BJ (cell line): ENCODE data around the gene ZBTB40. TPM values are rescaled to one million over a fixed set of nuclear protein-coding genes. Genes with fewer than 3 reads are reported as not detected.

Source experiments
- CTCF ChIA-PET: fragments of 350-600 bp; formaldehyde crosslinking; extraction: SDS; loops from one replicate; lab custom pipeline; 2021; ENCODE audit warnings: antibody characterized with exemption, inconsistent platforms; lab: Yijun Ruan, JAX
- POLR2A ChIA-PET: fragments of 300-600 bp; sonication (Branson Sonifier 250); formaldehyde crosslinking; extraction: SDS; loops from one replicate; lab custom pipeline; 2021; ENCODE audit warnings: antibody characterized with exemption; lab: Charles Lee
- DNase-seq: peaks from one replicate; pipeline ENCODE4 v3.0.0-alpha.2; 2011; ENCODE audit warnings: low read depth
- H3K27me3 ChIP-seq: 2 replicates; pipeline ENCODE4 v1.6.0; 2011; ENCODE audit warnings: low read length; ENCODE audit not compliant: control insufficient read depth, insufficient read depth
- H3K36me3 ChIP-seq: 2 replicates; pipeline ENCODE4 v1.5.1; 2011; ENCODE audit warnings: low read length; ENCODE audit not compliant: control insufficient read depth, insufficient read depth
- H3K4me3 ChIP-seq: 2 replicates; pipeline ENCODE4 v1.5.1; 2011; ENCODE audit warnings: low read depth, mild to moderate bottlenecking, control low read depth, low read length
- polyA plus RNA-seq: library from polyadenylated mRNA; depleted of rRNA; stranded (reverse); fragments of >200 nt; gene quantifications from 2 replicates; pipeline ENCODE4 v1.2.3, GENCODE V29; 2011
- TF ChIP-seq, protein P1 (sequence below): IDR thresholded peaks from 2 replicates; pipeline ENCODE4 v1.5.1; 2011; ENCODE audit warnings: low read depth, mild to moderate bottlenecking, control low read depth, inconsistent platforms, low read length, moderate library complexity; ENCODE audit not compliant: insufficient read depth

The ZBTB40 gene
- polyA plus RNA-seq, 1 experiment, result 5.0 TPM

GRCh38 chr1:22449636-22450035, 2.0 kb upstream of the ZBTB40 start:
- H3K27me3 ChIP-seq, result no peaks in the 10 kb centered on the region
- H3K4me3 ChIP-seq, result no peak overlapping the region
- TF ChIP-seq, protein P1, sequence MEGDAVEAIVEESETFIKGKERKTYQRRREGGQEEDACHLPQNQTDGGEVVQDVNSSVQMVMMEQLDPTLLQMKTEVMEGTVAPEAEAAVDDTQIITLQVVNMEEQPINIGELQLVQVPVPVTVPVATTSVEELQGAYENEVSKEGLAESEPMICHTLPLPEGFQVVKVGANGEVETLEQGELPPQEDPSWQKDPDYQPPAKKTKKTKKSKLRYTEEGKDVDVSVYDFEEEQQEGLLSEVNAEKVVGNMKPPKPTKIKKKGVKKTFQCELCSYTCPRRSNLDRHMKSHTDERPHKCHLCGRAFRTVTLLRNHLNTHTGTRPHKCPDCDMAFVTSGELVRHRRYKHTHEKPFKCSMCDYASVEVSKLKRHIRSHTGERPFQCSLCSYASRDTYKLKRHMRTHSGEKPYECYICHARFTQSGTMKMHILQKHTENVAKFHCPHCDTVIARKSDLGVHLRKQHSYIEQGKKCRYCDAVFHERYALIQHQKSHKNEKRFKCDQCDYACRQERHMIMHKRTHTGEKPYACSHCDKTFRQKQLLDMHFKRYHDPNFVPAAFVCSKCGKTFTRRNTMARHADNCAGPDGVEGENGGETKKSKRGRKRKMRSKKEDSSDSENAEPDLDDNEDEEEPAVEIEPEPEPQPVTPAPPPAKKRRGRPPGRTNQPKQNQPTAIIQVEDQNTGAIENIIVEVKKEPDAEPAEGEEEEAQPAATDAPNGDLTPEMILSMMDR, result no peak
- H3K36me3 ChIP-seq, result no peaks in the 10 kb centered on the region
- ChIA-PET POLR2A (no interaction called here), CTCF (interaction anchor here (1.0 kb wide), 1 partner anchor 444 kb away, joined by 3 read pairs; no protein-coding TSS in a partner anchor)
- no peak for DNase-seq

GRCh38 chr1:22450351-22451021, 1.2 kb upstream of the ZBTB40 start:
- CTCF ChIA-PET, result interaction anchor here (1.0 kb wide), 1 partner anchor 445 kb away, joined by 3 read pairs; no protein-coding TSS in a partner anchor
- no peak for DNase-seq

GRCh38 chr1:22452481-22452957, 868 bp downstream of the ZBTB40 start:
- TF ChIP-seq, protein P1, result no peak
- no peaks in the 10 kb centered on the region for H3K36me3 ChIP-seq
- H3K4me3 ChIP-seq, result peak overlapping the region; percentile 75
- ChIA-PET CTCF (no interaction called here), POLR2A (no interaction called here)
- no peaks in the 10 kb centered on the region for H3K27me3 ChIP-seq
- no peak for DNase-seq

More at GRCh38 chr1:22450351-22451021, 1.2 kb upstream of the ZBTB40 start:
- no peaks in the 10 kb centered on the region for H3K27me3 ChIP-seq
- TF ChIP-seq, protein P1, result no peak
- no peaks in the 10 kb centered on the region for H3K36me3 ChIP-seq
- H3K4me3 ChIP-seq, result no peak overlapping the region
- POLR2A ChIA-PET, result no interaction called here

- TF ChIP-seq, protein P1, result no peak
- no peak for DNase-seq
- Histone ChIP-seq H3K36me3 (no peaks in the 10 kb centered on the region), H3K27me3 (no peaks in the 10 kb centered on the region), H3K4me3 (no peak overlapping the region)
- CTCF ChIA-PET, result interaction anchor here (0.7 to 1.8 kb wide), 2 partner anchors 37 to 51 kb away, joined by 3 to 5 read pairs; no protein-coding TSS in a partner anchor
- POLR2A ChIA-PET, result interaction anchor here (0.6 kb wide), 1 partner anchor 19 kb away, joined by 4 read pairs; no protein-coding TSS in a partner anchor
These were observed 1.5 kb downstream of the ZBTB40 start for GRCh38 chr1:22453181-22453580.

GRCh38 chr1:22454476-22455056, 2.9 kb downstream of the ZBTB40 start:
- no peak for DNase-seq
- H3K4me3 ChIP-seq, result no peak overlapping the region
- no peaks in the 10 kb centered on the region for H3K36me3 ChIP-seq
- CTCF ChIA-PET, result interaction anchor here (1.8 kb wide), 1 partner anchor 49 kb away, joined by 5 read pairs; no protein-coding TSS in a partner anchor
- TF ChIP-seq, protein P1, result no peak
- H3K27me3 ChIP-seq, result no peaks in the 10 kb centered on the region
- POLR2A ChIA-PET, result no interaction called here
